ENCODE results near the gene ZBTB16. TPM values are rescaled to one million over a fixed set of nuclear protein-coding genes. Genes with fewer than 3 reads are reported as not detected.

The ZBTB16 gene
- total RNA-seq, 2 experiments from 2014 or later: 19.1 to 20.6 TPM

GRCh38 chr11:114167355-114167754, 107.8 kb downstream of the ZBTB16 start:
- H3K36me3 Mint-ChIP-seq (ENCODE audit: low read depth): no peaks in the 10 kb centered on the region
- H3K27ac ChIP-seq (ENCODE audit: low read depth in 1 of 2, low read length in 2 of 2): no peak overlapping the region
- peaks cover 89% of the 10 kb centered on the region for H3K4me1 ChIP-seq (ENCODE audit: insufficient read depth, low read length)
- H3K9me3 ChIP-seq (ENCODE audit: control insufficient read depth in 1 of 2, insufficient read depth in 1 of 2, low read length in 2 of 2): no peaks in the 10 kb centered on the region
- POLR2A ChIA-PET: interaction anchor here (0.8 to 7.2 kb wide), 6 partner anchors 8 to 94 kb away, joined by 3 to 53 read pairs (median 12); no protein-coding TSS in a partner anchor
- intact Hi-C loops (cut with DNase I, micrococcal nuclease): loop anchor here (10.0 kb wide), 3 partner anchors 103 to 293 kb away; partner anchors contain the start of genes C11orf71 (in 1 of the 2), RBM7 (in 1 of the 2) and USP28 (in 1 of the 2)
- no peaks in the 10 kb centered on the region for H3K27me3 ChIP-seq (ENCODE audit: control insufficient read depth in 1 of 2, insufficient read depth in 2 of 2, low read length in 2 of 2)
- peak overlapping the region; percentile 63 for H3K4me3 Mint-ChIP-seq
- peaks cover 98% of the 10 kb centered on the region for H3K4me1 Mint-ChIP-seq (ENCODE audit: low read depth)
- CTCF ChIA-PET: interaction anchor here (0.7 to 0.8 kb wide), 2 partner anchors 94 to 1619 kb away, joined by 3 read pairs; no protein-coding TSS in a partner anchor
- ATAC-seq (ENCODE audit: poor library complexity) (no peak), DNase-seq (no peak)
- peak overlapping the region; percentile 63 for H3K27ac Mint-ChIP-seq
- H3K27me3 Mint-ChIP-seq: no peaks in the 10 kb centered on the region
- TF ChIP-seq, protein P1, sequence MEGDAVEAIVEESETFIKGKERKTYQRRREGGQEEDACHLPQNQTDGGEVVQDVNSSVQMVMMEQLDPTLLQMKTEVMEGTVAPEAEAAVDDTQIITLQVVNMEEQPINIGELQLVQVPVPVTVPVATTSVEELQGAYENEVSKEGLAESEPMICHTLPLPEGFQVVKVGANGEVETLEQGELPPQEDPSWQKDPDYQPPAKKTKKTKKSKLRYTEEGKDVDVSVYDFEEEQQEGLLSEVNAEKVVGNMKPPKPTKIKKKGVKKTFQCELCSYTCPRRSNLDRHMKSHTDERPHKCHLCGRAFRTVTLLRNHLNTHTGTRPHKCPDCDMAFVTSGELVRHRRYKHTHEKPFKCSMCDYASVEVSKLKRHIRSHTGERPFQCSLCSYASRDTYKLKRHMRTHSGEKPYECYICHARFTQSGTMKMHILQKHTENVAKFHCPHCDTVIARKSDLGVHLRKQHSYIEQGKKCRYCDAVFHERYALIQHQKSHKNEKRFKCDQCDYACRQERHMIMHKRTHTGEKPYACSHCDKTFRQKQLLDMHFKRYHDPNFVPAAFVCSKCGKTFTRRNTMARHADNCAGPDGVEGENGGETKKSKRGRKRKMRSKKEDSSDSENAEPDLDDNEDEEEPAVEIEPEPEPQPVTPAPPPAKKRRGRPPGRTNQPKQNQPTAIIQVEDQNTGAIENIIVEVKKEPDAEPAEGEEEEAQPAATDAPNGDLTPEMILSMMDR (IDR thresholded peaks at IDR 0.05): no peak
- no peak overlapping the region for H3K4me3 ChIP-seq (ENCODE audit: low read length)
- no peaks in the 10 kb centered on the region for H3K36me3 ChIP-seq (ENCODE audit: insufficient read depth, low read length)
- H3K9me3 Mint-ChIP-seq: no peaks in the 10 kb centered on the region

GRCh38 chr11:114167771-114168448, 108.4 kb downstream of the ZBTB16 start:
- Histone ChIP-seq H3K27me3 (ENCODE audit: control insufficient read depth in 1 of 2, insufficient read depth in 2 of 2, low read length in 2 of 2) (no peaks in the 10 kb centered on the region), H3K36me3 (ENCODE audit: insufficient read depth, low read length) (no peaks in the 10 kb centered on the region), H3K4me3 (ENCODE audit: low read length) (no peak overlapping the region), H3K27ac (ENCODE audit: low read depth in 1 of 2, low read length in 2 of 2) (no peak overlapping the region), H3K4me1 (ENCODE audit: insufficient read depth, low read length) (peaks cover 89% of the 10 kb centered on the region), H3K9me3 (ENCODE audit: control insufficient read depth in 1 of 2, insufficient read depth in 1 of 2, low read length in 2 of 2) (no peaks in the 10 kb centered on the region)
- ChIA-PET CTCF (interaction anchor here (0.7 to 2.1 kb wide), 2 partner anchors 93 to 1620 kb away, joined by 3 to 6 read pairs; no protein-coding TSS in a partner anchor), POLR2A (interaction anchor here (1.1 to 7.2 kb wide), 5 partner anchors 8 to 24 kb away, joined by 3 to 53 read pairs (median 21); no protein-coding TSS in a partner anchor)
- Mint-ChIP-seq H3K36me3 (ENCODE audit: low read depth) (no peaks in the 10 kb centered on the region), H3K27ac (peak overlapping the region; percentile 63), H3K4me3 (peak overlapping the region; percentile 63), H3K4me1 (ENCODE audit: low read depth) (peaks cover 99% of the 10 kb centered on the region), H3K27me3 (no peaks in the 10 kb centered on the region), H3K9me3 (no peaks in the 10 kb centered on the region)
- ATAC-seq (ENCODE audit: poor library complexity) (no peak), DNase-seq (no peak)
- intact Hi-C loops (cut with DNase I, micrococcal nuclease): loop anchor here (10.0 kb wide), 3 partner anchors 103 to 293 kb away; partner anchors contain the start of genes C11orf71 (in 1 of the 2), RBM7 (in 1 of the 2) and USP28 (in 1 of the 2)
- TF ChIP-seq, protein P1 (IDR thresholded peaks at IDR 0.05): no peak

DNA sequence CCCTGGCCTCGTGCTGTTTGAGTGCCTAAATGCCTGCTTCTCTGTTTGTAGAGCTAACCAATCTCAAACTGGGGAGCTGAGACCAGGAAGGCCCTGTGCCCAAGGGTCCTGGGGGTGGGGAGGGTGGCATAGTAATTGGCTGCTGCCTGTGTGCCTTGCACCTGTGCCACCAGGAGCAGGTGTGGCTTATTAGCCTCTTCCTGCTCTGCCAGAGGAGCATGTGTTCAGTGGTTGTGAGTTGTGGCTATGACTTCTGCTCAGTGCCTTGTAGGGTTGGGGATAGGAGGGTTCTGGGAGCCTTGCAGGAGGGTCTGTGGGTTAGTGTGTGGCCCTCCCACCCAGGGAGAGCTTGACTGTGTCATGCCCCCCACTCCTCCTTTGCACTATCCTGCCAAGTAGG, 109.2 kb downstream of the ZBTB16 start:
- no peak for ATAC-seq (ENCODE audit: poor library complexity)
- no peaks in the 10 kb centered on the region for H3K9me3 Mint-ChIP-seq
- Histone ChIP-seq H3K9me3 (ENCODE audit: control insufficient read depth in 1 of 2, insufficient read depth in 1 of 2, low read length in 2 of 2) (no peaks in the 10 kb centered on the region), H3K4me1 (ENCODE audit: insufficient read depth, low read length) (peaks cover 93% of the 10 kb centered on the region), H3K36me3 (ENCODE audit: insufficient read depth, low read length) (no peaks in the 10 kb centered on the region), H3K27ac (ENCODE audit: low read depth in 1 of 2, low read length in 2 of 2) (no peak overlapping the region), H3K4me3 (ENCODE audit: low read length) (no peak overlapping the region), H3K27me3 (ENCODE audit: control insufficient read depth in 1 of 2, insufficient read depth in 2 of 2, low read length in 2 of 2) (no peaks in the 10 kb centered on the region)
- TF ChIP-seq, protein P1 (IDR thresholded peaks at IDR 0.05): no peak
- peaks cover 100% of the 10 kb centered on the region for H3K4me1 Mint-ChIP-seq (ENCODE audit: low read depth)
- CTCF ChIA-PET: interaction anchor here (2.1 kb wide), 1 partner anchor 93 kb away, joined by 6 read pairs; no protein-coding TSS in a partner anchor
- H3K4me3 Mint-ChIP-seq: peak overlapping the region; percentile 63
- H3K36me3 Mint-ChIP-seq (ENCODE audit: low read depth): no peaks in the 10 kb centered on the region
- peak in 2 of 14 experiments; percentile 42 to 51 for DNase-seq
- H3K27me3 Mint-ChIP-seq: no peaks in the 10 kb centered on the region
- POLR2A ChIA-PET: interaction anchor here (1.1 to 7.2 kb wide), 5 partner anchors 9 to 25 kb away, joined by 3 to 53 read pairs (median 21); no protein-coding TSS in a partner anchor
- peak overlapping the region; percentile 63 for H3K27ac Mint-ChIP-seq
- intact Hi-C loops (cut with DNase I, micrococcal nuclease): loop anchor here (10.0 kb wide), 3 partner anchors 104 to 294 kb away; partner anchors contain the start of genes C11orf71 (in 1 of the 2), RBM7 (in 1 of the 2) and USP28 (in 1 of the 2)
